ENCODE data around the gene TAF1.
"Not testable (repeated sequence)": the region's sequence is repeated elsewhere in the genome, so short reads cannot be mapped to it uniquely, and the experiment has no call there.

Gene TAF1, protein sequence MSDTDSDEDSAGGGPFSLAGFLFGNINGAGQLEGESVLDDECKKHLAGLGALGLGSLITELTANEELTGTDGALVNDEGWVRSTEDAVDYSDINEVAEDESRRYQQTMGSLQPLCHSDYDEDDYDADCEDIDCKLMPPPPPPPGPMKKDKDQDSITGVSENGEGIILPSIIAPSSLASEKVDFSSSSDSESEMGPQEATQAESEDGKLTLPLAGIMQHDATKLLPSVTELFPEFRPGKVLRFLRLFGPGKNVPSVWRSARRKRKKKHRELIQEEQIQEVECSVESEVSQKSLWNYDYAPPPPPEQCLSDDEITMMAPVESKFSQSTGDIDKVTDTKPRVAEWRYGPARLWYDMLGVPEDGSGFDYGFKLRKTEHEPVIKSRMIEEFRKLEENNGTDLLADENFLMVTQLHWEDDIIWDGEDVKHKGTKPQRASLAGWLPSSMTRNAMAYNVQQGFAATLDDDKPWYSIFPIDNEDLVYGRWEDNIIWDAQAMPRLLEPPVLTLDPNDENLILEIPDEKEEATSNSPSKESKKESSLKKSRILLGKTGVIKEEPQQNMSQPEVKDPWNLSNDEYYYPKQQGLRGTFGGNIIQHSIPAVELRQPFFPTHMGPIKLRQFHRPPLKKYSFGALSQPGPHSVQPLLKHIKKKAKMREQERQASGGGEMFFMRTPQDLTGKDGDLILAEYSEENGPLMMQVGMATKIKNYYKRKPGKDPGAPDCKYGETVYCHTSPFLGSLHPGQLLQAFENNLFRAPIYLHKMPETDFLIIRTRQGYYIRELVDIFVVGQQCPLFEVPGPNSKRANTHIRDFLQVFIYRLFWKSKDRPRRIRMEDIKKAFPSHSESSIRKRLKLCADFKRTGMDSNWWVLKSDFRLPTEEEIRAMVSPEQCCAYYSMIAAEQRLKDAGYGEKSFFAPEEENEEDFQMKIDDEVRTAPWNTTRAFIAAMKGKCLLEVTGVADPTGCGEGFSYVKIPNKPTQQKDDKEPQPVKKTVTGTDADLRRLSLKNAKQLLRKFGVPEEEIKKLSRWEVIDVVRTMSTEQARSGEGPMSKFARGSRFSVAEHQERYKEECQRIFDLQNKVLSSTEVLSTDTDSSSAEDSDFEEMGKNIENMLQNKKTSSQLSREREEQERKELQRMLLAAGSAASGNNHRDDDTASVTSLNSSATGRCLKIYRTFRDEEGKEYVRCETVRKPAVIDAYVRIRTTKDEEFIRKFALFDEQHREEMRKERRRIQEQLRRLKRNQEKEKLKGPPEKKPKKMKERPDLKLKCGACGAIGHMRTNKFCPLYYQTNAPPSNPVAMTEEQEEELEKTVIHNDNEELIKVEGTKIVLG (N-terminal part only)

DNA sequence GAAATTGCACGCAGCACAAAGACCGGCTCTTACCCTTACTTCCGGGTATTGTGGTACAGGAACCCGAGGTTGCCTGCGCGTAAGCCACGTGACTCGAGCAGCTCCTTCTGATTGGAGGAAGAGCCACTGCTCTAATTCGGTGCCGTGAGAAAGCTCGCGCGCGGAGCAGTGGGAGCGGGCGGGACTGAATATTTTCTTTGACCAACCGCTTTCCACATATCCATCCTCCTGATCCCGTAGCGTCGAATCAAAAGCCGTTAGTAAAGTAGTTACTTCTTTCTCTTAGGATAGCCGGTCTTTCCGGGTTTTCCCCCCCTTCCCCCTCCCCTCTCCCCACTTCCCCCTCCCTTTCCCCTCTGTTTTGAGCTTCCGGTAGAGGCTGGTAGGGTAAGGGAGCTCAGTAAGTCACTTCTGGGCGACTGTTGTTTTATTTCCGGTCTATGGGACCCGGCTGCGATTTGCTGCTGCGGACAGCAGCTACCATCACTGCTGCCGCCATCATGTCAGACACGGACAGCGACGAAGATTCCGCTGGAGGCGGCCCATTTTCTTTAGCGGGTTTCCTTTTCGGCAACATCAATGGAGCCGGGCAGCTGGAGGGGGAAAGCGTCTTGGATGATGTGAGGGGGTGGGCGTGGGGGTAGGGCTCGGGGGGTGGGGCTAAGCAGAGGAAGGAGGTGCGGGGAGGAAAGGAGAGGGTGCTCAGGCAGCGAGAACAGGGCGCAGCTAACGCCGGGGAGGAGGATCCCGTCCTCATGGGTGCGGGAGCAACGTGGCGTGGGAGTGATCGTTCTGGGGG lies at the start of gene TAF1:
Gene TAF1 (plus strand): TSS at position 483 of the 799 bp plus-strand sequence. CDS start 18 bp downstream, at position 501.
- DNase-seq (ENCODE audit: low read depth, low spot score), result peak; percentile 84

DNA sequence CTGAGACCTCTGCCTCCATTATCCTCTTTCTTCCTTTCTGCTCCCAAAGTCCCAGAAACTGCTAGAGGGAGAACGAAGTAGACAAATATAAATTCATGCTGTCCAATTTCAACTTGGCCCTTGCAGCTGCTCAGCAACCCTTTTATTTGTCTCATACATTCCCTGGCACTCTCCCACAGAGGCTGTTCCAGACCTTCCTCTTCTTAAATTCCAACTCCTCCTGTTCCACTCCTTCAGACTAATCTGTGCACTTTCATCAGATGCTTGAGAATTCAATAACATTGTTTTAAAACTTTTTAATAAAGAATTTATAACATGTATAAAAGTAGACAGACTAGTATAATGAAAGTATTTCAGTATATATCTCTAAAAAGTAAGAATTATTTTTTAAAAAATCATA lies 49.2 kb upstream of the TAF1 start:
- DNase-seq (ENCODE audit: low read depth, low spot score), result not testable (repeated sequence)

DNA sequence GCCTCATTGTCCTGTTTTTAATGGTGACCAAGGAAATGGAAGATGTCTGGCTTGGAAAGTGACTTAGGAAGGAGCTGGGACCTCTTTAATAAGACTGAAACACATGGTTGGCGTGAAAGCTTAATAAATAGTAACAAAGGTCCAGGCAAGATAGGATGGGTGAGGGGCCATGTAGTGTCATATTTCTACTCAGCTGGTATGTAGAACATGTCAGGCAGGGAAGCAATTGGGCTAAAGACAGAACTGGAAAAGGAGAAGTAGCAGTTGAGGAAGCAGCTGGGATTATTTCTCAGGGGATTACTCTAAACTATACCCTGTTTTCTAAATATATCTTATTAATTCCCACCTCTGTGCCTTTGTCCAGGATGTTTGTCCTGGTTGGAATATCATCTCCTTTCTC lies 46.0 kb upstream of the TAF1 start:
- DNase-seq (ENCODE audit: low read depth, low spot score), result no peak

DNA sequence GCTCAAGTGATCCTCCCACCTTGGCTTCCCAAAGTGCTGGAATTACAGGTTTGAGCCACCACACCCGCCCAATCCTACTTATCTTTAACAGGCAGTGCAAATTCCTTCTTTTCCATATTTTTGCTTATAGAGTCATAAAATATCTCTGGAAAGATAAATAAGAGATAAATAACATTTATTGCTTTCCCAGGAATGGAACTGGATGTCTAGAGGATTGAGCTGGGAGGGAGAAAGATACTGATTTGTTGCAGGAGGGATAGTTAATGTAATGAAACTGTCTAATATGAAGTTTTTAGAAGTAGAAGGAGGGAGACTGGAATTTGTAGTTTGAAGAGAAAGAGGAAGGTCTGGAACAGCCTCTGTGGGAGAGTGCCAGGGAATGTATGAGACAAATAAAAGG lies 44.4 kb upstream of the TAF1 start:
- DNase-seq (ENCODE audit: low read depth, low spot score), result no peak

DNA sequence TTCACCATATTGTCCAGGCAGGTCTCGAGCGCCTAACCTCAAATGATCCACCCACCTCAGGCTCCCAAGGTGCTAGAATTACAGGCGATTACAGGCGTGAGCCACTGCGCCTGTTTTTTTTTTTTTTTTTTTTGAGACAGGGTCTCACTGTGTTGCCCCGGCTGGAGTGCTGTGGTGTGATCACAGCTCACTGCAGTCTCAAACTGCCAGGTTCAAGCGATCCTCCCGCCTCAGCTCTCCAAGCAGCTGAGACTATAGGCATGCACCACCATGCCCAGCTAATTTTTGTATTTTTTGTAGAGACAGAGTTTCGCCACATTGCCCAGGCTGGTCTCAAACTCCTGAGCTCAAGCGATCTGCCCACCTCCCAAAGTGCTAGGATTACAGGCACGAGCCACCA lies 41.7 kb upstream of the TAF1 start:
- DNase-seq (ENCODE audit: low read depth, low spot score), result not testable (repeated sequence)

DNA sequence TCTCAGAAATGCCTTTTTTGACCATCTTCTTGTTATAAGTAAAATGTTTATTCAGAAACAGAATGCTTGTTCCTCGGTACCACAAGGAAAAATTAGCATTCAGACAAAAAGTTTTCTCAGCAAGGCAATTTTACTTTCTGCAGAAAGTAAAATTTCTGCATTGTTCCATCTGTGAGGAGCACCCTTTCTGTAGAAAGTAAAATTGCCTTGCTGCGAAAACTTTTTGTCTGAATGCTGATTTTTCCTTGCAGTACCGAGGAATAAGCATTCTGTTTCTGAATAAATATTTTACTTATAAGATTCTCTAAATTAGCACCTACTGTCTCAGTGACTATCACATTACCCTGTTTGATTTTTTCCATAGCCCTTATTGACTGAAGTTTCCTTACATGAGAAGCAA lies 39.8 kb upstream of the TAF1 start:
- no peak for DNase-seq (ENCODE audit: low read depth, low spot score)

DNA sequence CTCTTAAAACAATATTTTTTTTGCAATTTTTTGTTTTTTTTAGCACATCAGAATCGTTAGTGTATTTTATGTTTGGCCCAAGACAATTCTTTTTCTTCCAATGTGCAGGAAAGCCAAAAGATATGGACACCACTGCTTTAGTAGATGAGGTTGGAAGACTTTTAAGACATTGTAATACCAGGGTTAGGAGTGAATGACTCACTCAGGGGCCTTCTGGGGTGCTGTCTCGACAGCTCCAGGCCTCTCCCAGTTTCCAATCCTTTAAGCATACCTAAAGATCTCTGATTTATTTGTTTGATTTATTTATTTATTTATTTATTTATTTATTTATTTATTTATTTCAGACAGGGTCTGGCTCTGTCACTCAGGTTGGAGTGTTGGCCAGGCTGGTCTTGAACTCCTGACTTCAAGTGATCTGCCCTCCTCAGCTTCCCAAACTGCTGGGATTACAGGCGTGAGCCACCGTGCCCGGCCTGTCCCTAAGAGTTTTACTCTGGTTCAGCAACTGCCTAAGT lies 16.9 kb upstream of the TAF1 start:
- DNase-seq (ENCODE audit: low read depth, low spot score), result not testable (repeated sequence)

DNA sequence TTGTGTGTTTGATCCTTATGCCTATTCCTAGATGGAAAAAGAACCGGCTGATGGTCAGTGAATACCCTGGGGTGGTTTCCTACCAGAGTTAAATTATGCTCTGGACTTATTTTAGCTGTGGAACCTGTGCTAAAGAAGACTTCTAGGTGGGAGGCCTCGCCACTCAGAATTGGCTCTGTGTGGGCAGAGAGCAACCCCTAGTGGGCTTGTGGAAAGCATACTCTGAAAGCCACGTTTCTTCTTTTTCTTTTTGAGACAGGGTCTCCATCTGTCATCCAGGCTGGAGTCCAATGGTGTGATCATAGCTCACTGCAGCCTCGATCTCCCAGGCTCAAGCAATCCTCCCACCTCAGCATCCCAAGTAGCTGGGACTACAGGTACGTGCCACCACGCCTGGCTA lies 16.3 kb upstream of the TAF1 start:
- not testable (repeated sequence) for DNase-seq (ENCODE audit: low read depth, low spot score)

DNA sequence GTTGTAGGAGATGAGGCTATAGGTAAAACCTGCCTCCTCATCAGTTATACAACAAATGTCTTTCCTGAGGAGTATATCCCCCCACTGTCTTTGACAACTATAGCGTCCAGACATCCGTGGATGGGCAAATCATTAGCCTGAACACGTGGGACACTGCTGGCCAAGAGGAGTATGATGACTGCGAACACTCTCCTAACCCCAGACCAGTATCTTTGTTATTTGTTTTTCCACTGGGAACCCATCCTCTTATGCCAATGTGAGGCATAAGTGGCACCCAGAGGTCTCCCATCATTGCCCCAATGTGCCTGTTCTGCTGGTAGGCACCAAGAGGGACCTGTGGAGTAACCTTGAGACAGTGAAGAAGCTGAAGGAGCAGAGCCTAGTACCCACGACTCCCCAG lies 13.7 kb upstream of the TAF1 start:
- not testable (repeated sequence) for DNase-seq (ENCODE audit: low read depth, low spot score)

DNA sequence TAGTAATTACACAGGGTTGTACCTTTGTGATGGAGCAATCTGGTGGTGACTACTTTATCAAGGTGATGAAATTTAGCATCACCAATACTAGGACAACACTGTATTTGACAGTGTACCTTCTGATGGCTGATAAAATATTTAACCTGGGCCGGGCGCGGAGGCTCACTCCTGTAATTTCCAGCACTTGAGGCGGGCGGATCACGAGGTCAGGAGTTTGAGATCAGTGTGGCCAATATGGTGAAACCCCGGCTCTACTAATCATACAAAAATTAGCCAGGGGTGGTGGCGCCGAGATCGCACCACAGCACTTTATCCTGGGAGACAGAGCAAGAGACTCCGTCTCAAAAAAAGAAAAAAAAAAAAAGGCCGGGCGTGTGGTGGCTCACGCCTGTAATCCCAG lies 1.9 kb upstream of the TAF1 start:
- no peak for DNase-seq (ENCODE audit: low read depth, low spot score)

DNA sequence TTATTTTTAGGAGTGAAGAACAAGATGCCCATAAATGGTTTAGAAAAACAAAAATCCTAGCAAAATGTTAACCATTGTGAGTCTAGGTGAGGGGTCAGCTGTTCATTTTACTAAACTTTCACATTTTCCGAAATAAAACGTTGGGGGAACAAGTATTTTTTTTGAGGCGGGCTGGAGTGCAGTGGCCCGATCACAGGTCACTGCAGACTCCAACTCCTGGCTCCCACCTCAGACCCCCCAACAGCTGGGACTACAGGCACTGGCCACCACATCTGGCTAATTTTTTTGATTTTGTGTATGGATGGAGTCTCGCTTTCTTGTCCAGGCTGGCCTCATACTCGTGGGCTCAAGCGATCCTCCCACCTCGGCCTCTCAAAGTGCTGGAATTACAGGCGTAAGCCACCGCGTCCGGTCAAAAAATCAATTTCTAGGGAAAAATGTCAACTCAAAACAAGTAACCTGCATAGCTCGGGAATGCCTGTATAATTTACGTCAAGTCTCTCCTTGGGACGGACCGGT lies 742 bp upstream of the TAF1 start:
- no peak for DNase-seq (ENCODE audit: low read depth, low spot score)

DNA sequence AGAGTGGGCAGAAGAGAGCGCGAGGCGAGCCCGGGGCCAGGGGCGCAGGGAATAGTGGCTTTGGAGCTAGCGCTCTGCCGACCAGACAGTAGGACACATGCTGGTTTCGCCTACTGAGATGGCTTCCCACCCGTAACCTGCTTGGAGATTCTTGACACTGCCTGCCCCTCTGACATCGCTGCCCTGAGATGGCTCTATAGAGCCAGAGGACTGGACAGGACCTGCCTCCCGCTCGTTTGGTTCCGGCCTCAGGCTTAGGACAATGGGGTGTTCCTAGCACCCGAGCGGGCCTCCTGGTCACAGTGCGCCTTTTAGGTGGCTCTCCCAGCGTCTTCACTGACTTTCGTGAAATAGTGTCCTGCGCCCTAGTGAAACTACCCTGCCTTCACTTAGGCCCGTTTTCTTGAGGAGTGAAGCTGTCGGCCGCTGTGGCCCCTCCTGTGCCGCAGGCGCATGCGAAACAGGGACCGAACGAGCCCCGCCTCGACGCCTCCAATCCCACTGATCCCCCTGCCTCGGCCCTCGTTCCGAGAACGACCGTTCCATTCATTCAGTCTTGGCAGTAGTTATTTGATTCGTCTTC lies 608 bp downstream of the TAF1 start:
- no peak for DNase-seq (ENCODE audit: low read depth, low spot score)

DNA sequence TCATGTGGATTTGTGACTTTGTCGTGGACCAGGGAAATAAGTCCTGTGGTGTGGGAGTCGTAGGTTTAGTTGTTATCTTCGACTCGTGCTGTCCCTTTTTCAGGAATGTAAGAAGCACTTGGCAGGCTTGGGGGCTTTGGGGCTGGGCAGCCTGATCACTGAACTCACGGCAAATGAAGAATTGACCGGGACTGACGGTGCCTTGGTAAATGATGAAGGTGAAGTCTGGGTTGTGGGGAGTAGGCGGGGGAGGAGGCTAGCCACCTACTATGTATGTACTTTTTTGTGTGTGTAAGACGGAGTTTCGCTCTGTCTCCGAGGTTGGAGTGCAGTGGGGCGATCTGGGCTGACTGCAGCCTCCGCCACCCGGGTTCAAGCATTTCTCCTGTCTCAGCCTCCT lies 1.2 kb downstream of the TAF1 start:
- no peak for DNase-seq (ENCODE audit: low read depth, low spot score)

DNA sequence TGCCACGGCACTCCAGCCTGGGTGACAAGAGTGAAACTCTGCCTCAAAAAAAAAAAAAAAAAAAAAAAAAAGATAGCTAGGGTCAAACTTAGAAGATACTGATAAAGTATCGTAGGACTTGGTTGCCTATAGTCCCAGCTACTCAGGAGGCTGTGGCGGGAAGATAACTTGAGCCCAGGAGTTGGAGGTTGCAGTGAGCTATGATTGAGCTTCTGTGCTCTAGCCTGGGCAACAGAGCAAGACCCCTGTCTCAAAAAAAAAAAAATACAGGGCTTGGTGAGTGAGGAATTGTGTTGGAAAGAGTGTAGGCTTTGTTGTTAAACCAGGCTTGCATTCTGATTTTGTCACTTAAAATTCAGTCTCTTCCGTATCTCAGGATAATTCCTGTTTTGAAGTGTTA lies 6.2 kb downstream of the TAF1 start:
- no peak for DNase-seq (ENCODE audit: low read depth, low spot score)

DNA sequence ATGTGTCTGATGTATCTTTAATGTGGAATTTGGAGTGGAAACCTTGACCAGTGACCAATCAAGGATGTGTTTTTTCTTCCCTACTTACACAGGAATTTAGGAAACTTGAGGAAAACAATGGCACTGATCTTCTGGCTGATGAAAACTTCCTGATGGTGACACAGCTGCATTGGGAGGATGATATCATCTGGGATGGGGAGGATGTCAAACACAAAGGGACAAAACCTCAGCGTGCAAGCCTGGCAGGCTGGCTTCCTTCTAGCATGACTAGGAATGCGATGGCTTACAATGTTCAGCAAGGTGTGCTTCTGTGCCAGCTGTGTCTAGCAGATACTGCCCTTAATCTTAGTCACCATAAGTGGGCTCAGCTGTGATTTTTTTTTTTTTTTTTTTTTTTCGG lies 12.6 kb downstream of the TAF1 start:
- no peak for DNase-seq (ENCODE audit: low read depth, low spot score)

DNA sequence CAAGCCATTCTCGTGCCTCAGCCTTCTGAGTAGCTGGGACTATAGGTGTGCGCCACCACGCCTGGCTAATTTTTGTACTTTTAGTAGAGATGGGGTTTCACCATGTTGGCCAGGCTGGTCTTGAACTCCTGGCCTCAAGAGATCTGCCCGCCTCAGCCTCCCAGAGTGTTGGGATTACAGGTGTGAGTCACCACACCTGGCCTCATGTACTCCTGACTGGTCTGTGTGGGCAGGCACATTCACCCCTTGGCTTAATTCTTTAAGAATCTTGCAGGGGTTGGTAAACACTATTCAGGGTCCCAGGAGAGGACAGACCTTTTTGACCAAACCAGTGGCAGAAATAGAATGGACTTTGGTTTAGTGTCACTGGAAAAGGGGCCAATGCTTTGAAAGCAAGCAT lies 25.6 kb downstream of the TAF1 start:
- DNase-seq (ENCODE audit: low read depth, low spot score), result not testable (repeated sequence)

DNA sequence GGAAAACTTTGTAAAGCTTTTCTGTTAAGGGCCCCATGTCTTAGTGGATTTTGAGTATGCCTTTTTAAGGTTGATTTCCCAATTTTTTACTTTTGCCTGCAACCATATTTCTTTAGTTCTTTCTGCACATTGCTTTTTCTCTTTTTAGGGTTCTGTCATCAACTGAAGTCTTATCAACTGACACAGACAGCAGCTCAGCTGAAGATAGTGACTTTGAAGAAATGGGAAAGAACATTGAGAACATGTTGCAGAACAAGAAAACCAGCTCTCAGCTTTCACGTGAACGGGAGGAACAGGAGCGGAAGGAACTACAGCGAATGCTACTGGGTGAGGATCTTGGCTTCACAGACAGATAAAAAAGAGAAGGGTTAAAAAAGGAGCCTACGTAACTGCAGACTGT lies 27.8 kb downstream of the TAF1 start:
- DNase-seq (ENCODE audit: low read depth, low spot score), result no peak

DNA sequence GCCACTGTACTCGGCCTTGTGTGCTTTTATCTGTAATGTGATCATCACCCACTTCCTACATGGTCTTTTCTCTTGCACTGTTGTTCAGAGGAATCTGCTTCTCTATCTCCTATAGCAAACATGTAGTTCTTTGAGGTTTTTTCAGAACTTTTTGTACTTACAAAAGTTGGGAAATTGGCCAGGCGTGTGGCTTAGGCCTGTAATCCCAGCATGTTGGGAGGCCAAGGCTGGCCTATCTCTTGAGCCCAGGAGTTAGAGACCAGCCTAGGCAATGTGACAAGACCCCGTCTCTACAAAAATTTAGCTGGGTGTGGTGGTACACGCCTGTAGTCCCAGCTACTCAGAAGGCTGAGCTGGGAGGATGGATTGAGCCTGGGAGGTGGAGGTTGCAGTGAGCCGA lies 30.4 kb downstream of the TAF1 start:
- DNase-seq (ENCODE audit: low read depth, low spot score), result no peak

DNA sequence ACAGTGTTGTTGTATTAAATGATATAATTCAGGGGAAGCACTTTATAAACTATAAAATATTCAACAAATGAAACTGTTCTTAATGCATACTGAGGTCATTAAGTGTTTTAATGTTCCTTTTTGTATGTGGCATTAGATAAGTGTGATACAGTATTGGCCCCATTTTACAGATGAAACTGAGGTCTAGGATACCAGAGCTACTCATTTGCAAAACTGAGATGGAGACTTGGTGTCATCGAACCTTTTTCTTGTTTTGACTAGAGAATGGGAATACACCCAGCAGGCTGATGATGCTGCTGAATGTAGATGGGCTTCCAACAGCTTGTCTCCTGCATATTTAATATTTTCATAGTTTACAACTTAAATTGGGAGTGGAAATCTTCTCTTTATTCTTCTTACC lies 34.6 kb downstream of the TAF1 start:
- DNase-seq (ENCODE audit: low read depth, low spot score), result no peak

DNA sequence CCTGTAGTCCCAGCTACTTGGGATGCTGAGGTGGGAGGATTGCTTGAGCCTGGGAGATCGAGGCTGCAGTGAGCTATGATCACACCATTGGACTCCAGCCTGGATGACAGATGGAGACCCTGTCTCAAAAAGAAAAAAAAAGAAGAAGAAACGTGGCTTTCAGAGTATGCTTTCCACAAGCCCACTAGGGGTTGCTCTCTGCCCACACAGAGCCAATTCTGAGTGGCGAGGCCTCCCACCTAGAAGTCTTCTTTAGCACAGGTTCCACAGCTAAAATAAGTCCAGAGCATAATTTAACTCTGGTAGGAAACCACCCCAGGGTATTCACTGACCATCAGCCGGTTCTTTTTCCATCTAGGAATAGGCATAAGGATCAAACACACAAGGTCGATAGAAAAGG lies 50.1 kb downstream of the TAF1 start:
- DNase-seq (ENCODE audit: low read depth, low spot score), result not testable (repeated sequence)
